Mammary epithelial cell (primary cell): ENCODE data around the gene ZNF804B.

Experiments used
- CTCF ChIP-seq, 2 donors: IDR thresholded peaks in 1 of 2; conservative IDR thresholded peaks in 1 of 2; 2 replicates each; pipeline ENCODE4 v1.5.1; 2011 to 2012; ENCODE audit warnings: inconsistent platforms in 2 of 2, low read length in 2 of 2, mild to moderate bottlenecking in 2 of 2, control low read depth in 1 of 2, low read depth in 1 of 2; ENCODE audit not compliant: insufficient read depth in 1 of 2; ENCODE audit errors: extremely low read depth in 1 of 2
- EZH2 ChIP-seq: IDR thresholded peaks from 2 replicates; pipeline ENCODE4 v1.6.1; 2012; ENCODE audit warnings: low read length, inconsistent platforms, borderline replicate concordance

- TF ChIP-seq CTCF (conservative IDR thresholded peaks at IDR 0.05 in 1 of 2, IDR thresholded peaks at IDR 0.05 in 1 of 2; ENCODE audit: extremely low read depth in 1 of 2, insufficient read depth in 1 of 2, low read depth in 1 of 2, low read length in 2 of 2) (no peak), EZH2 (no peak)
These were observed 16.3 kb downstream of the ZNF804B start for GRCh38 chr7:88775838-88776237.
